Measurements from ENCODE around the gene C6.
"Not testable (repeated sequence)": the region's sequence is repeated elsewhere in the genome, so short reads cannot be mapped to it uniquely, and the experiment has no call there.

Gene C6

GRCh38 chr5:41219658-41220269 is 6.4 kb upstream of the C6 start:
- no peak for TF ChIP-seq JUND (IDR thresholded peaks at IDR 0.05; ENCODE audit: low read depth)
- no peak for DNase-seq (ENCODE audit: low read depth in 1 of 2, low spot score in 1 of 2)
- in situ Hi-C loops (cut with HindIII; ENCODE audit: low pct_unique_long_range_greater_than_20kb, low sequenced_read_pairs): no loop called here

DNA sequence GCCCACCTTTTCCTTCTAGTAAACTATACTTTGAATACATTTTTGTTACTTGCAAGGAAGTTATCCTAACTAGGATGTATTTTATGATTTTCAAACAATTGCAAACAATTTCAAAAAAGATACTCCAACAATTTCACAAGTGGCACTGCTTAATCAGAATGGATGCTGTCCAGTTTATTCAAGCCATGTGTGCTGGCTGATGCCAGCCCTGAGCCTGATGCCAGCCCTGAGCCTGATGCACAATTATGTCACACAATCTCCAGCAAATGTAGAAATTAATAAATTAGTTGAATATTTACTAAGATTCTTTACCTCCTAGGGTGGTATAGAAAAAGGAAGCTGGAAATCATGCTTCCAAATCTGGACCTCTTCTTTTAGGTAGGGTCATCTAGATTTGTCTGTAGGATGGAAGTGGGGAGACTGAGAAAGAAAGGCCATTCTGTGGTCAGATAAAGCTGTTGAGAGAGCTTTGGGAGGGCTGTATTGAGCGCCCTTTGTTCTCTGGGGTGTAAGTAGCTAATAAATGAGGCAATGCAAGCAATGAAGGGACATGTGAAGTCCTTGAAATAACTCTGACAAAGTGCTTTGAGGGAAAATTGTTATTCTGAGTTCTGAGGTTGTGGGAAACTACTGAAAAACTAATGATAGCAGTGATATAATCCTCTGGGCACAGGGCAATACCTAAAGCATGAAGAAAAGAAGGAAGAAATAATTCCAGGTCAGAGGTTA is 5.8 kb upstream of the C6 start:
- in situ Hi-C loops (cut with HindIII; ENCODE audit: low pct_unique_long_range_greater_than_20kb, low sequenced_read_pairs): no loop called here
- no peak for TF ChIP-seq JUND (IDR thresholded peaks at IDR 0.05; ENCODE audit: low read depth)

GRCh38 chr5:41214182-41214581 is 850 bp upstream of the C6 start:
- no peak for TF ChIP-seq JUND (IDR thresholded peaks at IDR 0.05; ENCODE audit: low read depth)
- no peak for DNase-seq (ENCODE audit: low read depth in 1 of 2, low spot score in 1 of 2)
- in situ Hi-C loops (cut with HindIII; ENCODE audit: low pct_unique_long_range_greater_than_20kb, low sequenced_read_pairs): no loop called here

More for the DNA sequence above, 5.8 kb upstream of the C6 start:
- no peak for DNase-seq (ENCODE audit: low read depth in 1 of 2, low spot score in 1 of 2)

GRCh38 chr5:41212935-41213334 is 397 bp downstream of the C6 start:
- TF ChIP-seq JUND (IDR thresholded peaks at IDR 0.05; ENCODE audit: low read depth): no peak
- in situ Hi-C loops (cut with HindIII; ENCODE audit: low pct_unique_long_range_greater_than_20kb, low sequenced_read_pairs): no loop called here
- no peak for DNase-seq (ENCODE audit: low read depth in 1 of 2, low spot score in 1 of 2)

GRCh38 chr5:41211417-41211816 is 1.9 kb downstream of the C6 start:
- in situ Hi-C loops (cut with HindIII; ENCODE audit: low pct_unique_long_range_greater_than_20kb, low sequenced_read_pairs): no loop called here
- DNase-seq (ENCODE audit: low read depth in 1 of 2, low spot score in 1 of 2): no peak
- TF ChIP-seq JUND (IDR thresholded peaks at IDR 0.05; ENCODE audit: low read depth): no peak

GRCh38 chr5:41205475-41205874 is 7.9 kb downstream of the C6 start:
- in situ Hi-C loops (cut with HindIII; ENCODE audit: low pct_unique_long_range_greater_than_20kb, low sequenced_read_pairs); DNase-seq (ENCODE audit: low read depth in 1 of 2, low spot score in 1 of 2): not testable (repeated sequence)

DNA sequence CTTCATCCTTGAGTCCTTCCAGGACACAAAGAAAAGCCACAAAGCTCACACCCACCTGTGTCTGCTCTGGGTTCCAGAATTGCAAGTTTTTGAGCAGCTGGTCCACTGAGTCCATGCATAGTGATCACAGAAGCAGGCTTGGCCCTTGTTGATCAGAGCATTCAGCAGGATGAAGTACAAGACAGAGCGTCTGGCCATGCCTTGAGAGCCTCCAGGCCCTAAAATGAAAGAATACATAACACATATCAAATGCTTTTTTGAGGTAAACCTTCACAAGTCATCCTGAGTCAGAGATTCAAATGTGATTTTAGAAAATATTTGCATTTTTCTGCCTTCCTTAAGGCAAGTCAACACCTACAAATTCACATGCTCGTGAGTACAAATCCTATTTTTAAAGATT is 10.3 kb downstream of the C6 start:
- TF ChIP-seq JUND (IDR thresholded peaks at IDR 0.05; ENCODE audit: low read depth): no peak
- in situ Hi-C loops (cut with HindIII; ENCODE audit: low pct_unique_long_range_greater_than_20kb, low sequenced_read_pairs): no loop called here
- DNase-seq (ENCODE audit: low read depth in 1 of 2, low spot score in 1 of 2): no peak

DNA sequence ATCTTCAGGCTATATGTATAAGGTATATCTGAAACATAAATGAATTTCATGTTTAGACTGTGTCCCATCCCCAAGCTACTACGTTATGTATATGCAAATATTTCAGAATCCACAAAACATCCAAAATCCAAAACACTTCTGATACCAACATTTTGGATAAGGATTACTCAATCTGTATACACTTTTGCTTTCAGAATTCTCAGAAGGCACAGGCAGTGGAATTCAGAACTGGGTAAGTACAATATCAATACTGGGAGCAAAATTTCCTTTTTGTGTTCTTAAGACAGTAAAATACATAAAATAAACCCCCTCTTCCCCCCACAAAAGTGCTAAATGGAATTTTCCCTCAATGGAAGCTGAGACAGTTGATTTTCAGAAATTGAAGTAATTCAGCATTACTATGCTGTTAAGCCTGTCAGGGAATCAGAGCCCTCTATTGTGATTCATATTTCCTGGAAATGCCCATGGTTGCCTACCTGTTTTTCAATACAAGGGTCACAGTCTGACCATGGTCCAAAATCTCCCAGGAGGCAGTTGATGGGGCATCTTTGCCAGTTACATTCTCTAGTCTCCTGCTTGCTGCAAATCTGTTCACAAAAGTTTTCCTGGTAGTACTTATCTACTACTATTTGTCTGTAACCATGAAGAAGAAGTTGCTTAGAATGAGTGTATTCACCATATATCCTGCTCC is 12.1 kb downstream of the C6 start:
- TF ChIP-seq JUND (IDR thresholded peaks at IDR 0.05; ENCODE audit: low read depth): no peak
- in situ Hi-C loops (cut with HindIII; ENCODE audit: low pct_unique_long_range_greater_than_20kb, low sequenced_read_pairs): no loop called here
- DNase-seq (ENCODE audit: low read depth in 1 of 2, low spot score in 1 of 2): no peak

DNA sequence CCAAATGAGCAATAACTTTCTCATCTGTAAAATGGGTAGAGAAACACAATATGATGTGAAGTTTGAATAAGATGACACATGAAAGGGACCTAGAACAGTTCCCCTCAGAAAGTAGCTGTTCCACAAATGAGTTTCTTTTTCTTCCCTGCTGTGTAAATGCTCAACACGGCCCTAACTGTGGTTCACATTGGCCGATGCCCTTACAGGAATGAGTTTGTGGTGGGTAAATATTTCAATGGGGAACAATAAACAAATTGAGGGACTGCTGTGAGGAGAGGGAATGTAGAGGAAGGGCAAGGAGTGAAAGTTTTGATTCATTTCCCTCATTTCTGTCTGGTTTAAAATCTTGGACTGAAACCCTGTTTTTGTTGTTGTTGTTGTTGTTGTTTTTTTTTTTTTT is 12.8 kb downstream of the C6 start:
- TF ChIP-seq JUND (IDR thresholded peaks at IDR 0.05; ENCODE audit: low read depth): no peak
- in situ Hi-C loops (cut with HindIII; ENCODE audit: low pct_unique_long_range_greater_than_20kb, low sequenced_read_pairs): no loop called here
- DNase-seq (ENCODE audit: low read depth in 1 of 2, low spot score in 1 of 2): no peak

GRCh38 chr5:41199660-41200059 is 13.7 kb downstream of the C6 start:
- in situ Hi-C loops (cut with HindIII; ENCODE audit: low pct_unique_long_range_greater_than_20kb, low sequenced_read_pairs): no loop called here
- no peak for TF ChIP-seq JUND (IDR thresholded peaks at IDR 0.05; ENCODE audit: low read depth)
- DNase-seq (ENCODE audit: low read depth in 1 of 2, low spot score in 1 of 2): no peak

DNA sequence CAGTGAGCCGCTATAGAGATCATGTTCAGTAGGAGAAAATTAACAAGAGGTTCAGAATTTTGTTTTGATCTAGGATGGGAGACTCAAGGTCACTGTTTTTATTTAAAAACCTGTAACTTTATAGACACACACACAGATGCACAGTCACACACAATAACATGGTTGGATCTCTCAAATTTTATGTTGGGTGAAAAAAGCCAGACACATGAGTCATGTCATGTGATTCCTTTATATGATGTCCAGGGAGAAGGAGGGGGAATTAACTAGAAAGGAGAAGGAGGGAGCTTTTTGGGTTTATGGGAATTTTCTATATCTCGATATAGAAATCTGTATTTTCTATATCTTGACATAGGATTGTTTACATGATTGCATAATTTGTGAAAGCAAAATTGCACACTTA is 17.1 kb downstream of the C6 start:
- in situ Hi-C loops (cut with HindIII; ENCODE audit: low pct_unique_long_range_greater_than_20kb, low sequenced_read_pairs): no loop called here
- no peak for TF ChIP-seq JUND (IDR thresholded peaks at IDR 0.05; ENCODE audit: low read depth)
- no peak for DNase-seq (ENCODE audit: low read depth in 1 of 2, low spot score in 1 of 2)

DNA sequence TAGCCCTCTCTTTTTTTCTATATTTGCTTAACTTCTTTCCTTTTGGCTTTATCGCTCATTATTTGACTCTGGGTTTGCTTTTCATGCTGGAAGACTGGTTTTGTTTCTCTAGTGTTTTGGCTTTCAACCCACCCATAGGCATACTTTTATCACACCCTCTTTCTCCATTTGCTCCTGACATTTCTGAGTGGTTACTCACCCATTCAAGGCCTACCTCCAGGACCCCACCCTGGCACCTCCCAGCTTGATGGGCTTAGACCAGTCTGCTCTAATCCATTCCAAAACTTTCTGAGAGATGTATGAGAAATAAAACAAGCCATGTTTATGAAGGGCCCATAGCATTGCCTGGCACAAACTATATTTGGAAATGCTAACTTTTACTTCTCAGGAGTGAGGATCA is 18.1 kb downstream of the C6 start:
- in situ Hi-C loops (cut with HindIII; ENCODE audit: low pct_unique_long_range_greater_than_20kb, low sequenced_read_pairs): no loop called here
- TF ChIP-seq JUND (IDR thresholded peaks at IDR 0.05; ENCODE audit: low read depth): no peak
- no peak for DNase-seq (ENCODE audit: low read depth in 1 of 2, low spot score in 1 of 2)

- in situ Hi-C loops (cut with HindIII; ENCODE audit: low pct_unique_long_range_greater_than_20kb, low sequenced_read_pairs): no loop called here
- TF ChIP-seq JUND (IDR thresholded peaks at IDR 0.05; ENCODE audit: low read depth): no peak
- DNase-seq (ENCODE audit: low read depth in 1 of 2, low spot score in 1 of 2): no peak
These were observed 19.0 kb downstream of the C6 start for GRCh38 chr5:41194339-41194738.

Data from T47D (cell line).